ENCODE data around the gene PIK3C2G. TPM values are rescaled to one million over a fixed set of nuclear protein-coding genes. Genes with fewer than 3 reads are reported as not detected.

PIK3C2G gene
- total RNA-seq, 1 donor from 2014 or later = 0.59 TPM

- Histone ChIP-seq H3K4me3 (no peak overlapping the region), H3K27ac (no peak overlapping the region), H3K36me3 (no peaks in the 10 kb centered on the region), H3K27me3 (ENCODE audit: low read depth) (no peaks in the 10 kb centered on the region), H3K9me3 (no peaks in the 10 kb centered on the region), H3K4me1 (no peaks in the 10 kb centered on the region)
- ATAC-seq (no peak), DNase-seq (no peak)
- TF ChIP-seq CTCF (IDR thresholded peaks at IDR 0.05) = no peak
- intact Hi-C loops (cut with DNase I) = no loop called here
Observed at GRCh38 chr12:18589316-18589715, 328.0 kb downstream of the PIK3C2G start.

GRCh38 chr12:18591473-18591872, 330.2 kb downstream of the PIK3C2G start:
- Histone ChIP-seq H3K4me3 (no peak overlapping the region), H3K27ac (no peak overlapping the region), H3K9me3 (no peaks in the 10 kb centered on the region), H3K27me3 (ENCODE audit: low read depth) (no peaks in the 10 kb centered on the region), H3K36me3 (no peaks in the 10 kb centered on the region), H3K4me1 (no peaks in the 10 kb centered on the region)
- TF ChIP-seq CTCF (IDR thresholded peaks at IDR 0.05) = no peak
- no peak for DNase-seq
- no peak for ATAC-seq
- intact Hi-C loops (cut with DNase I) = no loop called here

- Histone ChIP-seq H3K9me3 (no peaks in the 10 kb centered on the region), H3K36me3 (no peaks in the 10 kb centered on the region), H3K27ac (no peak overlapping the region), H3K27me3 (ENCODE audit: low read depth) (no peaks in the 10 kb centered on the region), H3K4me3 (no peak overlapping the region), H3K4me1 (no peaks in the 10 kb centered on the region)
- ATAC-seq (no peak), DNase-seq (no peak)
- no peak for TF ChIP-seq CTCF (IDR thresholded peaks at IDR 0.05)
- intact Hi-C loops (cut with DNase I) = no loop called here
Observed at GRCh38 chr12:18595412-18595811, 334.1 kb downstream of the PIK3C2G start.

GRCh38 chr12:18601962-18602361, 340.6 kb downstream of the PIK3C2G start:
- Histone ChIP-seq H3K36me3 (no peaks in the 10 kb centered on the region), H3K4me1 (no peaks in the 10 kb centered on the region), H3K4me3 (no peak overlapping the region), H3K27me3 (ENCODE audit: low read depth) (no peaks in the 10 kb centered on the region), H3K27ac (no peak overlapping the region), H3K9me3 (no peaks in the 10 kb centered on the region)
- intact Hi-C loops (cut with DNase I) = no loop called here
- ATAC-seq = no peak
- DNase-seq = no peak
- TF ChIP-seq CTCF (IDR thresholded peaks at IDR 0.05) = no peak

- no peak for DNase-seq
Observed at GRCh38 chr12:18612971-18613370, 351.7 kb downstream of the PIK3C2G start.

More at GRCh38 chr12:18612971-18613370, 351.7 kb downstream of the PIK3C2G start:
- H3K27me3 ChIP-seq (ENCODE audit: low read depth) = no peaks in the 10 kb centered on the region
- intact Hi-C loops (cut with DNase I) = no loop called here
- no peaks in the 10 kb centered on the region for H3K36me3 ChIP-seq
- no peak for TF ChIP-seq CTCF (IDR thresholded peaks at IDR 0.05)
- H3K4me1 ChIP-seq = no peaks in the 10 kb centered on the region
- no peak for ATAC-seq
- no peak overlapping the region for H3K4me3 ChIP-seq
- H3K9me3 ChIP-seq = no peaks in the 10 kb centered on the region
- no peak overlapping the region for H3K27ac ChIP-seq
